Activated T-cell treated with anti-CD3 and anti-CD28 coated beads, Interleukin-2, amount 50 U/mL, for 72 hours (primary cell): Measurements from ENCODE around the gene SPECC1. TPM values are rescaled to one million over a fixed set of nuclear protein-coding genes. Genes with fewer than 3 reads are reported as not detected.

Experiments used
- ATAC-seq, 2 donors: fragments of 150-1000 bp; cut with Tn5 transposase; replicated peaks in 1 of 2; 2 replicates each; pipeline ENCODE4 v1.10.0; 2021; ENCODE audit warnings: moderate library complexity in 2 of 2, mild to moderate bottlenecking in 1 of 2
- DNase-seq, 2 donors: peaks; one replicate each; pipeline ENCODE4 v3.0.0; 2021 to 2022; ENCODE audit warnings: mixed read lengths in 1 of 2
- H3K27ac Mint-ChIP-seq: one replicate; pipeline ENCODE4 v1.8.0; 2022; ENCODE audit warnings: mild to moderate bottlenecking, moderate library complexity, mixed read lengths
- H3K27me3 Mint-ChIP-seq: one replicate; pipeline ENCODE4 v1.8.0; 2022; ENCODE audit warnings: low read depth, mixed read lengths
- H3K36me3 Mint-ChIP-seq, 2 donors: one replicate each; pipeline ENCODE4 v1.8.0; 2022; ENCODE audit warnings: mixed read lengths in 2 of 2, mild to moderate bottlenecking in 1 of 2; ENCODE audit not compliant: insufficient read depth in 2 of 2
- H3K4me1 Mint-ChIP-seq: one replicate; pipeline ENCODE4 v1.8.0; 2022; ENCODE audit warnings: low read depth, mixed read lengths
- H3K4me3 Mint-ChIP-seq, 2 donors: one replicate each; pipeline ENCODE4 v1.8.0; 2022; ENCODE audit warnings: mild to moderate bottlenecking in 2 of 2, mixed read lengths in 2 of 2, moderate library complexity in 2 of 2
- H3K9me3 Mint-ChIP-seq, 2 donors: one replicate each; pipeline ENCODE4 v1.8.0; 2022; ENCODE audit warnings: mixed read lengths in 2 of 2
- total RNA-seq, 2 donors: library from RNA; stranded (reverse); gene quantifications; one replicate each; pipeline ENCODE4 v1.2.3, GENCODE V29; 2022

The SPECC1 gene
- total RNA-seq, 2 donors from 2014 or later, result 10.3 to 12.9 TPM

DNA sequence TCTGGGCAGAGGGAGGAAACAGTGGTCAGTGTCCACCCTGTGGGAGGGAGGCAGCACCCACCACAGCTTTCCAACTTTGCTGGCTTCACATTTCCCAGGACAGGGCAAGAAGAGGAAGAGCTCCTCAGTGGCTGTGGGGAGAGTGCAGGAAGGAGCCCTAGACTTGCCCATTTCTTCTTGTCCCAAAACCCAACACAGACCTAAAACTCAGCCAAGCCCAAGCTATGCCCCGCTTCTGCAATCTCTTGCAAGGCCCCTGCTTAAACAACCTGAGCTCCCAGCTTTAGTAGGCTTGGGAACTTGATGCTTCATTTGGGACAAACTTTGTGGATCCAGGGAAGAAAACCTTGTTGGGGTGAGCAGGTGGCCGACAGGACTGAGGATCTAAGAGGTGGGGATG is 284.3 kb downstream of the SPECC1 start:
- Mint-ChIP-seq H3K27ac (no peak overlapping the region), H3K9me3 (peaks cover 4 to 5% of the 10 kb centered on the region in 2 donors), H3K4me1 (no peaks in the 10 kb centered on the region), H3K36me3 (peaks cover 0 to 2% of the 10 kb centered on the region in 2 donors), H3K4me3 (no peak overlapping the region), H3K27me3 (no peaks in the 10 kb centered on the region)
- no peak for DNase-seq
- no peak for ATAC-seq

DNA sequence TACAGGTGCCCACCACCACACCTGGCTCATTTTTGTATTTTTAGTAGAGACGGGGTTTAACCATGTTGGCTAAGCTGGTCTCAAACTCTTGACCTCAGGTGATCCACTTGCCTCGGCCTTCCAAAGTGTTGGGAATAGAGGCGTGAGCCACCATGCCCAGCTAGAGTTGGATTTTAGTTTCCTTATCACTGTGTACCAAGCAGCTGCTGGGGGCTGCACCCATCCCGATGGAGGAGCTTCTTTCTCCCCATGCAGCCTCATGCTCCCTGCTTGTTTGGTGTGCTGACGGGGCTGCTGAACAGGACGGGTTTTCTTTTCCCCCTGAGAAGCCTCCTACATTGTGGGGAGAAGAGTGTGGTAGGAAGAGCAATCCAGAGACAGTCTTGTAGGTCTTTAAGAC is 285.0 kb downstream of the SPECC1 start:
- Mint-ChIP-seq H3K9me3 (peaks cover 4 to 5% of the 10 kb centered on the region in 2 donors), H3K36me3 (peaks cover 0 to 2% of the 10 kb centered on the region in 2 donors), H3K4me1 (no peaks in the 10 kb centered on the region), H3K4me3 (no peak overlapping the region), H3K27ac (no peak overlapping the region), H3K27me3 (no peaks in the 10 kb centered on the region)
- DNase-seq (no peak), ATAC-seq (no peak)

- peaks cover 0 to 2% of the 10 kb centered on the region in 2 donors for H3K36me3 Mint-ChIP-seq
- ATAC-seq (no peak), DNase-seq (no peak)
- no peaks in the 10 kb centered on the region for H3K27me3 Mint-ChIP-seq
- H3K27ac Mint-ChIP-seq, result no peak overlapping the region
- peaks cover 5% of the 10 kb centered on the region in 2 donors for H3K9me3 Mint-ChIP-seq
- H3K4me3 Mint-ChIP-seq, result no peak overlapping the region
- no peaks in the 10 kb centered on the region for H3K4me1 Mint-ChIP-seq
These were observed 289.9 kb downstream of the SPECC1 start for GRCh38 chr17:20299013-20299412.

- H3K27me3 Mint-ChIP-seq, result no peaks in the 10 kb centered on the region
- no peaks in the 10 kb centered on the region for H3K4me1 Mint-ChIP-seq
- peaks cover 1 to 6% of the 10 kb centered on the region in 2 donors for H3K9me3 Mint-ChIP-seq
- no peak overlapping the region for H3K27ac Mint-ChIP-seq
- ATAC-seq (no peak), DNase-seq (no peak)
- H3K36me3 Mint-ChIP-seq, result peaks cover 4 to 7% of the 10 kb centered on the region in 2 donors
- H3K4me3 Mint-ChIP-seq, result no peak overlapping the region
These were observed 291.3 kb downstream of the SPECC1 start for GRCh38 chr17:20300436-20300934.

DNA sequence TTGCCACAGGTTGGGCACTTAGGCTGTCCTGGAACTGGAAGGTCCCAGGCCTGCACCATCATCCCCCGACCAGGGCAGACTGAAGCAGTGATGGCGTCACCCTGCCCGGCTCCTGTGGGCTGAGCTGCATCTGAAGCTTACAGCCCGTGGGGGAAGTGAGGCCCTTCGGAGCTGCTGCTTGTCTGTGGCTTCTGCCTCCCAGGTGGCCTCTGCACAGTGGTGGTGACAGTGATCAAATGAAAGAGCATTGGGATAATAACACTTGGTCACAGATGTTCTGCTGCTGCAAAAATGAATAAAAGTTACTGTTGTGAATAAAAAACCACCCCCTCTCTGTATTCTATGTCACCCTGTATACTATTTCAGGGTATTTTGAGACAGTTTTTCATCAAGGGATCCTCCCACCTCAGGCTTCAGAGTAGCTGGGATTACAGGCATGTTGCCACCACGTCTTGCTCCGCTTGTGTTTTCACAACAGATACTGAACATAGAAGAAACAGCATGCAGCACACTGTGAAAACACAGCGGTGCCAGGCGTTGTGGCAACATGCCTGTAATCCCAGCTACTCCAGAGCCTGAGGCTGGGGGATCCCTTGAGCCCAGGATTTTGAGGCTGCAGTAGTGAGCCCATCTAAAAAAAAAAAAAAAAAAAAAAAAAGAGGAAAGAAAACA is 293.2 kb downstream of the SPECC1 start:
- no peaks in the 10 kb centered on the region for H3K27me3 Mint-ChIP-seq
- peaks cover 10 to 11% of the 10 kb centered on the region in 2 donors for H3K36me3 Mint-ChIP-seq
- no peak overlapping the region for H3K27ac Mint-ChIP-seq
- no peak for DNase-seq
- H3K4me3 Mint-ChIP-seq, result no peak overlapping the region
- peaks cover 6 to 12% of the 10 kb centered on the region in 2 donors for H3K9me3 Mint-ChIP-seq
- no peak for ATAC-seq
- H3K4me1 Mint-ChIP-seq, result no peaks in the 10 kb centered on the region

DNA sequence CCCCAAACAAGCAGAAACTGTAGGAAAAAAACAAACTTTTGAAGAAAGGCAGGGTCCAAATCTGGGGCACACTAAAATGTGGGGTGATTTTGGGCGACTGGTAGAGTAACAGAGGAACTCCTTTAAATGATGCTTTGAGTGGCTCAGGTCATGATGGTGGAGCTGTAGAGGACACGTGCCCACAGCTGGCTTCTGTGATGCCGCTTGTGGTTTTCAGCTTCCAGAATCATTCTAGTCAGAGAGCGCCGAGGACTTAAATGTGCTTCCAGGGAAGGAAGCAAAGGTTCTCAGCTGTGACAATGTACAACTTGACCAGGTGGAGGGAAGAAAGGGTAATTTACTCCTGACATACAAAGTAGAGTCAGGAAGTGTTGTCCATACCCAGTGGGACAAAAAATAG is 295.8 kb downstream of the SPECC1 start:
- Mint-ChIP-seq H3K4me3 (no peak overlapping the region), H3K36me3 (peaks cover 12 to 17% of the 10 kb centered on the region in 2 donors), H3K27ac (no peak overlapping the region), H3K27me3 (no peaks in the 10 kb centered on the region), H3K9me3 (peaks cover 9 to 12% of the 10 kb centered on the region in 2 donors), H3K4me1 (no peaks in the 10 kb centered on the region)
- ATAC-seq (no peak), DNase-seq (no peak)

- peaks cover 12 to 17% of the 10 kb centered on the region in 2 donors for H3K36me3 Mint-ChIP-seq
- no peak for ATAC-seq
These were observed 297.8 kb downstream of the SPECC1 start for GRCh38 chr17:20306924-20307323.

GRCh38 chr17:20307326-20307910 is 298.3 kb downstream of the SPECC1 start:
- peaks cover 12 to 17% of the 10 kb centered on the region in 2 donors for H3K36me3 Mint-ChIP-seq
- ATAC-seq, result no peak
- no peaks in the 10 kb centered on the region for H3K4me1 Mint-ChIP-seq

More at GRCh38 chr17:20306924-20307323, 297.8 kb downstream of the SPECC1 start:
- H3K27me3 Mint-ChIP-seq, result no peaks in the 10 kb centered on the region
- peaks cover 9 to 12% of the 10 kb centered on the region in 2 donors for H3K9me3 Mint-ChIP-seq
- no peak overlapping the region for H3K4me3 Mint-ChIP-seq
- DNase-seq, result no peak
- H3K4me1 Mint-ChIP-seq, result no peaks in the 10 kb centered on the region
- H3K27ac Mint-ChIP-seq, result peak overlapping the region; percentile 25

GRCh38 chr17:20310481-20310880 is 301.3 kb downstream of the SPECC1 start:
- Mint-ChIP-seq H3K4me1 (no peaks in the 10 kb centered on the region), H3K27ac (no peak overlapping the region), H3K36me3 (peaks cover 5 to 13% of the 10 kb centered on the region in 2 donors), H3K27me3 (no peaks in the 10 kb centered on the region), H3K4me3 (no peak overlapping the region), H3K9me3 (peaks cover 7 to 8% of the 10 kb centered on the region in 2 donors)
- ATAC-seq, result no peak
- DNase-seq, result no peak

More at GRCh38 chr17:20307326-20307910, 298.3 kb downstream of the SPECC1 start:
- Mint-ChIP-seq H3K9me3 (peaks cover 9 to 12% of the 10 kb centered on the region in 2 donors), H3K4me3 (no peak overlapping the region), H3K27ac (no peak overlapping the region), H3K27me3 (no peaks in the 10 kb centered on the region)
- DNase-seq, result no peak

- H3K4me1 Mint-ChIP-seq, result no peaks in the 10 kb centered on the region
- H3K27me3 Mint-ChIP-seq, result no peaks in the 10 kb centered on the region
- no peaks in the 10 kb centered on the region for H3K9me3 Mint-ChIP-seq
- no peaks in the 10 kb centered on the region for H3K36me3 Mint-ChIP-seq
- H3K27ac Mint-ChIP-seq, result no peak overlapping the region
- ATAC-seq (no peak), DNase-seq (no peak)
- H3K4me3 Mint-ChIP-seq, result no peak overlapping the region
These were observed 304.1 kb downstream of the SPECC1 start for GRCh38 chr17:20313306-20313705.

GRCh38 chr17:20313891-20314290 is 304.7 kb downstream of the SPECC1 start:
- ATAC-seq (no peak), DNase-seq (no peak)
- H3K36me3 Mint-ChIP-seq, result no peaks in the 10 kb centered on the region
- H3K4me3 Mint-ChIP-seq, result no peak overlapping the region
- no peaks in the 10 kb centered on the region for H3K9me3 Mint-ChIP-seq
- H3K4me1 Mint-ChIP-seq, result no peaks in the 10 kb centered on the region
- no peak overlapping the region for H3K27ac Mint-ChIP-seq
- H3K27me3 Mint-ChIP-seq, result no peaks in the 10 kb centered on the region

DNA sequence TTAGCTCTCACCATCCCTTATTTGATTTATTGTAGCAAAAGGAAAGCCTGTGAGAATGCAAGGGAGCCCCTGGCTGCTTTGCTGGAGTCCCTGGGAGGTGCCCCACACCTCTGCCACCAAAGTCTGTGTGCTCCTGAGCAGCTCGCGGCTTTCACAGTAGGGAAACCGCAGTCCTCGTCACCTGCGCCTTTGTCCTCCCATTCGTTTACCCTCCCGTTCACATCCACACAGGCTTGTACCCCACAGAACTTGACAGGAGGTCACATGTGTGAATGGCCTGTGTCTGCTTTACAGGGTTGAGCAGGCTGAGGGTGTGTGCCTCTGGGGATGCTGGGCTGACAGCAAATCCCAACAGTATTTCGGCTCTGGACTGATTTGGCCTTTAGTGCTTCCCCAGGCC is 305.7 kb downstream of the SPECC1 start:
- DNase-seq (no peak), ATAC-seq (no peak)
- Mint-ChIP-seq H3K36me3 (no peaks in the 10 kb centered on the region), H3K27me3 (no peaks in the 10 kb centered on the region), H3K9me3 (no peaks in the 10 kb centered on the region), H3K4me3 (no peak overlapping the region), H3K4me1 (no peaks in the 10 kb centered on the region), H3K27ac (no peak overlapping the region)

DNA sequence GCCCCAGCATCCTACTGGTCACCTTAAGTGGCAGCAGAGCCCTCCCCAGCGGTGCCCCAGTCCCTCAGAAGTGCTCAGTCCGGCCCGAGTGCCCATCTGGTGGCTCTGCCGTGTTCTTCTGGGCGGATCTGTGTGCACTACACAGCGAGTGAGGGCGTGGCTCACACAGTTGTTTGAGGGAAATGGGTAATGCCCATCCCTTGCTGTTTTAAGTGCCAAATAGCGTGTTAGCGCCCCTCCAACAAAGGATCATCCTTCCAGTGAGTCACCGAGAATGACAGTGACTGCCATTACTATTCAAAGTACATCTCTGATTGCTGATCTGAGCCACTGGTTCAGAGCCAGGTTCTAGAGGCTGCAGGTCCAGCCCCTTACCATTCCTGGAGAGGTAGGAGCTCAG is 306.2 kb downstream of the SPECC1 start:
- Mint-ChIP-seq H3K36me3 (no peaks in the 10 kb centered on the region), H3K4me3 (no peak overlapping the region), H3K4me1 (no peaks in the 10 kb centered on the region), H3K27ac (no peak overlapping the region), H3K27me3 (no peaks in the 10 kb centered on the region), H3K9me3 (no peaks in the 10 kb centered on the region)
- DNase-seq (no peak), ATAC-seq (no peak)
